GM21619 (cell line): ENCODE measurements around the gene BOK.
"Not testable (repeated sequence)": the region's sequence is repeated elsewhere in the genome, so short reads cannot be mapped to it uniquely, and the experiment has no call there.

Source experiments
- ATAC-seq: cut with Tn5 transposase; IDR thresholded peaks from one replicate; pipeline ENCODE4 v1.9.1; 2021; ENCODE audit not compliant: unreplicated experiment

The BOK gene

DNA sequence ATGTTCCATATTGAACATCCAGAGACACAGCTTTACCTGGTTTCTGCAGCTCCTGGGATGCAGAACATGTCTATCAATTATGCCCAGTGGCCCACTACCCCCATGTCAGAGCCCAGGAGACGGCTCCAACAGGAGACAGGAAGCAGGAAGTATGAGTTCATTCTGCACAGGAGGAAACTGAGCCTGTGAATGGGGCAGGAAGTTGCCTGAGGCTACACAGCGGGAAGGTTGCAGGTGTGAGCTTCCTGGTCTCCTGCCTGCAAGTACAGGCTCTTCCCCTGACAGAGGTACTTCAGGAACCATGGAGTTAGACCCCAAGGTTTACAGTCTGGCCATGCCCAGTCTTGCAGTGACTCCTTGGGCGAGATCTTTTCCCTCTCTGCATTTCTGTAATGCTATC lies 2.8 kb upstream of the BOK start:
- no peak for ATAC-seq

DNA sequence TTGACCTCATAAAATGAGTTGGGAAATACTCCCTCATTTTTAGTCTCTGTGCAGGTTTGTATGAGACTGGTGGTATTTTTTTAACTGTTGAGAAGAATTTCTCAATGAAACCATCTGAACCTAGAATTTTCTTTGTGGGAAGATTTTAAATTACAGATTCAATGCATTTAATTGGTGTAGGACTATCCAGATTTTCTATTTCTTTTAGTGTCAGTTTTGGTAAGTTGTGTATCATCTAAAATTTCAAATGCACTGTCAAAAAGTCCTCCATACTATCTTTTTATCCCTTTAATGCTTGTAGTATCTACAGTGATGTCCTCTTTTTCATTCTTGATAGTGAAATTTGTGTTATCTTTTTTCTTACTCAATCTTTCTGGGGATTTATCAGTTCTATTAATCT lies 1.8 kb upstream of the BOK start:
- no peak for ATAC-seq

DNA sequence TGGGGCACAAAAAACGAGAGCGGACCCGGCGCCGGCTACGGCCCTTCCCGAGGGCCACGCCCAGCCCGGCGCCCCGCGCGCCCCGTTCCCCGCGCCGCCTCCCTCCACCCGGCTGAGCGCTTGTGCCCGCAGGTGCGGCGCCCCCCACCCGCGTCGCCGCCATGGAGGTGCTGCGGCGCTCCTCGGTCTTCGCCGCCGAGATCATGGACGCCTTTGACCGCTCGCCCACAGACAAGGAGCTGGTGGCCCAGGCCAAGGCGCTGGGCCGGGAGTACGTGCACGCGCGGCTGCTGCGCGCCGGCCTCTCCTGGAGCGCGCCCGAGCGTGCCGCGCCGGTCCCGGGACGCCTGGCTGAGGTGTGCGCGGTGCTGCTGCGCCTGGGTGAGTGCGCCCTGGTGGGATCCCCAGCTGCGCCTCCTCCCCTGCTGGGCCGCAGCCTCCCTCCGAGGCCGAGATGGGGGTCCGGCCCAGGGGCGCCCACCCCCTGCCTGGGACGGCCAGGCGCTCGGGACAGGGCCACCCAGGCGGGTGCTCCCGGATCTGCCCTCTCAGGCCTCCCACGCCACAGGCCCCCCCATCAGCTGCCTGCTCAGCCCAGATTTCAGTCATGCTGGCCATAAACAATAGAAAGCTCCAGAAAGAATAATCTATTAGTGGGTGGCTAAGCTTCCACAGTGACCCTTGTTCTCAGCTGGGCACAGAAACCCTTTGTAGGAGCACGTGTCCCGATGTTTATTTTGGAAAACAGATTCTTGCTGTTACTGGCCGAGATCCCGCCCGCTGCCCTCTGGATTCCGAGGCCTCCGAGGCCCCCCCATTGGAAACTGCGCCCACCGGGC lies 997 bp downstream of the BOK start:
- ATAC-seq, result no peak

DNA sequence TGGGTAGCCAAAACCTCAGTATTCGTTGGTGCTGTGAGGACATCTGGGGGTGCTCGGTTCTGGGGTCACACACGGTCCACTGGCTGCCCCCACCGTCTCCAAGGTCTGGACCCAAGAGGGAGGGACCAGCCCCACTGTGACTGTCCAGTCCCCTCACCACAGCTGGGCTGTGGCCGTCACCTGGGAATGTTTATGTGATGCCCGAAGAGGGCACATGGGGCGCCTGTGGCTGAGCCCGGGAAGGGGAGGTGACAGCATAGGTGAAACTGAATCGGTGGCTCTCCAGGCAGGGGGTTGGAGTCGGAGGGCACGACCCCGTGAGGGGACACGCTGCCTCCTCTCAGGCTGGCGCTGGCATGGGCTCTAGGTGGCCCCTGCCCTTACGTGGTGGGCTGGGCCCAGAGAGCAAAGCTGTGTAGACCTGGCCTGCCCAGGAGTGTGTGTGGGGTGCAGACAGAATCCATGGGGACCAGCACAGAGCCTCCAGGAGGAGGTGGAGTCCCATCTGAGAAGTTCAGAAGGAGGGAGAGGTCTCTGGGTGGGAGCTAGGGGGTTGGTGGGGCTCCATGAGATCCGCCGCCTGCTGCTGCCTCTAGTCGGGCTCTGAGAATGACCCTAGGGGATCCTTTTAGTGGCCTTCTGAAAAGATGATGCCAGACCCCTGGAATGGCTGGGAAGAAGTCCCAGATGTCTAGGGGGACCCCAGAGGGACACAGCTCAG lies 1.8 kb downstream of the BOK start:
- no peak for ATAC-seq

GRCh38 chr2:241560883-241561474 lies 2.4 kb downstream of the BOK start:
- ATAC-seq, result no peak

DNA sequence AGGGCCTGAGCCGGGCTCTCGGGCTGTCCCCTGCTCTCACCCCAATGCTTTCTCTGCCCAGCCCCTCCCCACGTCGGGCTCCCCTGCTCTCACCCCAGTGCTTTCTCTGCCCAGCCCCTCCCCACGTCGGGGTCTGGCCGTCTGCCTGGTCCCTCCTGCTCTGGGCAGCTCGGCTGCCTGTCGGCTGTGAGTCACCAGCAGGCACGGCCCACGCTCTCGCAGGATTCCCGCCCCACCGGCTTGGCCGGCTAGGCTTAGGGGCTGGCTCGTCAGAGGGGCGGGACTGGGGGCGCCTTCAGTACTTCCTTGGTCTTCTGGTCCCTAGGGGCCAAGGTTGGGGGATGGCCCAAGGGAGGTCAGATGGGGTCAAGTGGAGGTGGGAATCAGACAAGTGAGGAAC lies 3.3 kb downstream of the BOK start:
- ATAC-seq, result no peak

GRCh38 chr2:241562269-241562891 lies 3.8 kb downstream of the BOK start:
- ATAC-seq, result no peak

DNA sequence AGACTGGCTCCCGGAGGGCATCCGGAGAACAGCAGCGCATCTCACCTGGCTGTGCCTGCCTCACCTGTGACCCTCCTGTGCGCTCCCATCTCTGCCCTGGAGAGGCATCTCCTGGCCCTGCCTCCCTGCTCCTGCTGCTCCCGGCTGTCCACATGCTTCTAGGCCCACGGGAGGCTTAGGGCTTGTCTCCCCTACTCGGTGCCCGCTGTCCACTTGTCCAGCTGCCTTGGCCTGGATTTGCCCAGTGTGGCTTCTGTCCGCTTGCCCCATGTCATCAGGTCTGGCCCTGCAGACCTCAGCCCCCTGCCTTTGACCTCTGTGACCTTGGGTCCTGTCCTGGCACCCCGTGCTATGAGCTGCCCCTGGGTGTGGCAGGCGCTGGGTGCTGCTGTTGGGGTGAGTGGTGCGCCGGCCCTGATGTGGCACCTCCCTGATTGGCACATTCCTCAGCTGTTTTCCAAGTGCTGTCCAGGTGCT lies 4.5 kb downstream of the BOK start:
- ATAC-seq, result no peak

DNA sequence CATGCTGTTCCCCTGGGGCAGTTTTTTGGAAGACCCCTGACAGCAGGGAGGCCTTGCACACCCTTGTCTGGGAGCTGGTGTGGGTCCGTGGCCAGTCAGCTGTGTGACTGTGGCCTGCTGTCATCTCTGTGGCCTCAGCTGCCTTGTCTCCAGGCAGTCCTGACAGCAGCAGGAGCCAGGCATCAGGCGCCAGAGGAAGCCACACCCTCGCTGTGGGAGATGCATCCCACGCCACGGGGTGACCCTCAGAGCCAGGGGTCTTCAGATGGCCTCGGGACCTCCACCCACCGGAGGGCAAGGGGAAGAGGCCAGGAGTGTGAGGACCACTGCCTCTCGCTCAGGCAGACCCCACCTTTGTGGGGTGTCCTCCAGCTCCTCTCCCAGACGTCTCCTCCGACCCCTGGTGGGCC lies 5.0 kb downstream of the BOK start:
- ATAC-seq, result no peak

GRCh38 chr2:241563981-241564595 lies 5.5 kb downstream of the BOK start:
- ATAC-seq, result no peak

DNA sequence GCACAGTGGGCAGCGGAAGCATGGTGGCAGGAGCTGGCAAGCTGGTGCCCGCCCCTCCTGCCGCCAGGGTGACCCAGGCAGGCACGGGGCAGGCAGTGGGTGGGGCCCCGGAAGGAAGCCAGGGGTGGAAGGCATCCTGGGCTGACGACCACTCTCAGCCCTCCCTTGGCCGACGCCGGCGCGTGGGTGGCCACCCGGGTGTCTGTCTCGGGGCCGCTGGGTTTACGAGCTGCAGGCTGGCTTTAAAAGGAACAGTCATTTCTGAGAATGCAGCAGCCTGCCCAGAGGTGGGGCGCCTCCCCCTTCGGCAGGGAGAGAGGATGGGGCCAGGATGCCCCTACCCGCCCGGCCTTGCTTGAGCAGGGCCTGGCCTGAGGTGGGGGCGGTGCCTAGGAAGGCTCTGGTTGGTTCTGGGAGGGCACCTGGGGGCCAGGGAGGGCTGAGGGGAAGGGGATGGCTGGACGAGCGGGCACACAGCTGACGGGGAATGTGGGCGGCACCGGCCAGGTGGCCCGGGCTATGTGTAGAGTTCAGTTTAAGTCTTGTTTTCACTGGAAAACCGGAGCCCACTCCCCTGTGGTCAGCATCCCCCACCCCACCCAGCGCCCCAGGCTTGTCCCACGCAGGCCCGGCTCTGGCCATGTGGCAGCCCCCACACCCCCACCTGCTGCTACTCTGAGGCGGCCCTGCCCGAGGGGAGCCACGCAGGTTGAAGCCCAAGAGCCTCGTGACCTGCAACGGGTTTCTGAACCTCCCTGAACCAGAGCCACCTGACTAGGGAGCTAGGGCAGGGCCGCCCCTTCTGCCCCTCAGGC lies 6.3 kb downstream of the BOK start:
- no peak for ATAC-seq

GRCh38 chr2:241565411-241565810 lies 6.9 kb downstream of the BOK start:
- no peak for ATAC-seq

GRCh38 chr2:241566021-241566420 lies 7.5 kb downstream of the BOK start:
- not testable (repeated sequence) for ATAC-seq

DNA sequence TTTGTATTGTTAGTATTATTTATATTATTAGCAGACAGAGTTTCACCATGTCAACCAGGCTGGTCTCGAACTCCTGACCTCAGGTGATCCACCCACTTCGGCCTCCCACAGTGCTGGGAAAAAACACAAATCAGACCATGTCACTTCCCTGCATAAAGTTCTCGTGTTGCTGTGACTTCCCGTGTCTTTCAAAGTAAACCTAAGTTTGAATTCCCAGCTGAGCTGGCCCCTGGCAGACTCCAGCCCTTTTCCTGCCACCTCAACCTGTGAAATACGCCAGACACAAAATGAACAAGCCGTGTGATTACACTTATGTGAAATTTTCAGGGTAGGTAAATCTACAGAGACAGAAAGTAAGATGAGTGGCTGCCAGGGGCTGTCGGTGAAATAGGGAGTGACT lies 7.9 kb downstream of the BOK start:
- ATAC-seq, result no peak

DNA sequence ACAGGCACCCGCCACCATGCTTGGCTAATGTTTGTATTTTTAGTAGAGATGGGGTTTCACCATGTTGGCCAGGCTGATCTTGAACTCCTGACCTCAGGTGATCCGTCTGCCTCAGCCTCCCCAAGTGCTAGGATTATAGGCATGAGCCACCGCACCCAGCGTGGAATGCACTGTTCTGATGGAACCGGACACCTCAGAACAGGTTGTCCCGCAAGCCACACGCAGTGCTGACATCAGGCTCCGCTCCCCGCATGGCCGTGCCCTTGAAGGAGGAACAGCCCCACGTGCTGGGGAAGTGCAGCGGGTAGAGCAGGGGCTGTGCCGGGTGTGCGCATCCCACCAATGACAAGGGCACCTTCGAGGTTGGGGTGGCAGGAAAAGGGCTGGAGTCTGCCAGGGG lies 8.7 kb downstream of the BOK start:
- not testable (repeated sequence) for ATAC-seq

GRCh38 chr2:241567776-241568175 lies 9.2 kb downstream of the BOK start:
- no peak for ATAC-seq

- no peak for ATAC-seq
Measured at GRCh38 chr2:241568726-241569125, 10.2 kb downstream of the BOK start.

DNA sequence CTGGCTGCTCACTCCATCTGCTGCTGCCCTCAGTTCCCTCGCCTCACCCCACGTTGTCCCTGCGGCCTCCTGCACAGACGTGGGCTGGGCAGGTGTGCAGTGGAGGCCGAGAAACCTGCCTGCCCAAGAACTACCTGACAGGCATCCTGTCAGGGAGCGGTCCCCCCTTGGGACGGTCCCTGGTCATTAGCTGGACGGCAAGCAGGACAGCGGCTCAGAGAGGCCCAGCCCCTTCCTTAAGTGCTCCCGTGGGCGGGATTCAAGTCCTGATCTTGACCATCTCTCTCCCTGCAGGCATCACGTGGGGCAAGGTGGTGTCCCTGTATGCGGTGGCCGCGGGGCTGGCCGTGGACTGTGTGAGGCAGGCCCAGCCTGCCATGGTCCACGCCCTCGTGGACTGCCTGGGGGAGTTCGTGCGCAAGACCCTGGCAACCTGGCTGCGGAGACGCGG lies 11.3 kb downstream of the BOK start:
- no peak for ATAC-seq

DNA sequence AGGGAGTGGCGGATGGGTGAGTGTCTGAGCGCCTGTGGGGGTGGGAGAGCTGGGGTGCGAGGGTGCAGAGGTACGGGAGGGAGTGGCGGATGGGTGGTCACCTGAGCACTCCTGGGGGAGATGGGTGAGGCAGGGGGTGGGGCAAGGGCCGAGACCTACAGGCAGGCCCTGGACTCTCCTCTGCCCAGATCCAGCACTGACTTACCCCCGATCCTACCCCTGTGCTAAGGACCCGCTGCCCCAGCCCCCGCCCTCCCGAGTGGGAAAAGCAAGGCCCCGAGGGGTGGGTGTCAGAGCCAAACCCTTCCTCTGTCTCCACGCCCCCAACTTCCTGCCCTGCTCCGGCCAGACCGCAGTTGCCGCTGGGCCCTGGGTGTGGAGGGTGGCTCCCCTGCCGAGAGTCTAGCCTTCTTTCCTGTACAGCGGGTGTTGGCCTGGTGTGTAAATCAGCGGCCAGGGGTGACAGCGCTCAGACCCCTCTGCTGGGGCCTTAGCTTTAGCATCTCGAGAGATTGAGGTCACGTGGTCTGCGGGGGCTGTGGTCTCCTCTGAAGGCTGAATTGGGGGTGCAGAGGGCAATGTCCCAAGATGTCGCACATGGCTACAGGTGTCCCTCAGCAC lies 12.5 kb downstream of the BOK start:
- no peak for ATAC-seq
